Daoy (cell line): ENCODE measurements around the gene SMYD1. TPM values are rescaled to one million over a fixed set of nuclear protein-coding genes. Genes with fewer than 3 reads are reported as not detected.
A peak's percentile ranks its signal among the peaks of the same experiment; 100 is the strongest.

Source experiments
- DNase-seq: peaks from one replicate; pipeline ENCODE4 v3.0.0-alpha.2; 2015; ENCODE audit warnings: low read depth
- total RNA-seq: library from RNA; depleted of rRNA; stranded (reverse); fragments of >200 nt; shearing (Covaris generic); gene quantifications from 2 replicates; pipeline ENCODE4 v1.2.3, GENCODE V29; 2014

The SMYD1 gene
- total RNA-seq, 1 experiment from 2014 or later: not detected

- DNase-seq: peak; percentile 98
Measured at GRCh38 chr2:88055371-88056128, 12.1 kb upstream of the SMYD1 start, which contains the start of gene KRCC1. TSS of gene KRCC1 (minus strand) at chr2:88055783. CDS start at chr2:88028563, 27,220 bp downstream.

DNA sequence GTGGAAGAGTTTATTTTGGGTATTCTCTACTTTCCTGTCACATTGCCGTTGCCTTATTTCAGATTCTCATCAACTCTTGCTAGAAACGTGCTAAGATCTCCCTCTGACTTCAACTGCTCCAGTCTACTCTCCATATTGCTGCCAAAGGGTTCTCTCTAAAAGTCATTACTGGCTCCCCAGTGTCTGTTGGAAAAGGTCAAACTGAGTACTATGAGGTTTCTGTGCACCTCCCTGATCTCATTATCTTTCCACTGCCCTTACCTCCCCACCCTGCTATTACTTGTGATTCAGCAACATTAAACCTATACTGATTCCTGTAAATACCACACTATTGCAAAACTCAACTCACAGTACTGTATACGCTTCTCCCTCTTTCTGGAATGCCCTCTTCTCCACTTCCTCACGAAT, 10.2 kb upstream of the SMYD1 start:
- DNase-seq: no peak

- no peak for DNase-seq
Measured at GRCh38 chr2:88058191-88058590, 9.4 kb upstream of the SMYD1 start.

GRCh38 chr2:88059979-88060906, 7.4 kb upstream of the SMYD1 start:
- peak; percentile 19 for DNase-seq

- DNase-seq: no peak
Measured at GRCh38 chr2:88060907-88061275, 6.7 kb upstream of the SMYD1 start.

- no peak for DNase-seq
Measured at GRCh38 chr2:88061295-88061694, 6.3 kb upstream of the SMYD1 start.

GRCh38 chr2:88066543-88066942, 1.1 kb upstream of the SMYD1 start:
- no peak for DNase-seq

- DNase-seq: no peak
Measured at GRCh38 chr2:88067189-88067588, 436 bp upstream of the SMYD1 start.

GRCh38 chr2:88068044-88068443, 419 bp downstream of the SMYD1 start:
- DNase-seq: no peak

- DNase-seq: no peak
Measured at GRCh38 chr2:88069117-88069516, 1.5 kb downstream of the SMYD1 start.

- DNase-seq: no peak
Measured at GRCh38 chr2:88070055-88070454, 2.4 kb downstream of the SMYD1 start.

GRCh38 chr2:88071365-88071764, 3.7 kb downstream of the SMYD1 start:
- no peak for DNase-seq

DNA sequence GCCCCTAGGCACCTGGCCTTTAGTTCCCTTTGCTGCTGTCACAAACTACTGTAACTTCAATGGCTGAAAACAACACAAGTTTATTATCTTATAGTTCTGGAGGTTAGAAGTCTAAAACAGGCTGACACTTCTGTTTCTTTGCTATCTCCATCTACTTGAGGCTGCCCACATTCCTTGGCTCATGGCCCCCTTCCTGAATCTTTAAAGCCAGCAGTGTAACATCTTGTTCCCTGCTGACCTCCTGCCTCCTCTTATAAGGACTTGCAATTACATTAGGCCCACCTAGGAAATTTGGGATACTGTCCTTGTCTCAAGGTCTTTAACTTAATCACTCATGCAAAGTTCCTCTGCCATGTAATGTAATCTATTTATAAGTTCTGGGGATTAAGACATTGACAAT, 6.5 kb downstream of the SMYD1 start:
- DNase-seq: no peak

DNA sequence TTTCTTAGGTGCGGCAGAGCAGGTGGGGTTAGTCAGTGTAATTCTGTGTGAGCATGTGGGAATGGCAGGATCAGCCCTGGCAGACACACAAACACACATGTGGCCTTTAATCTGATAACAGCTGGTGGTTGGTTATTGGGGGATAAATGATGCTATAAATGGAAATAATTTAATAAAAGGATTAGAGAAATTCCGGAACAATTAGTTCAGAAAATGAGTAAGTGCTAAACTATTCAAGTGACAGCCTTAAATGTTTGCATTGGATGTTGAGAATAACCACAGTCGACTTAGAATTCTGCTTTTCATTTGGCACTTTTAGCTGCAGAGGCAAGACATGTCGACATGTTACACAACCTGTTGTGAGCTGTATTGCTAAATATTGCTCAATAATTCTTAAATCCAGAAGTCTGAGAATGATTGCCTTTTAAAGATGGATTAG, 7.2 kb downstream of the SMYD1 start:
- DNase-seq: peak; percentile 19

DNA sequence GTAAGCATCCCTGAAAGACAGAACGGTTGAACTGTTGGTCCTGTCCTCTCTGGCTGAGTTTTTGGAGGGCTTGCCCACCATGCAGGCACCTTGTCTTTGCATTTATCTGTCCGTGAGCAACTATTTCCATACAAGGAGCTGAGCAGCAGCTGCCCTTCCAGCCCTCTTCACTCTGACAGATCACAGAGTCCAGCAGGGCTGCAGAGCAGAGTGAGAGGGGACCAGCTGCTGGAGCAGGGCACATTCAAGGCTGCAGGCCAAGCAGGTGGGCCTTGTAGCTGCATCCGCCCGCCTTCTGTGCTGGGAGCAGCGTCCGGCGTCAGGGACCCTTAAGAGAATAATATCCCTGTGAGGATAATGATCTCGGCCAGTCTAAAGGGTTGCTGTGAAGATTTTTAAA, 9.5 kb downstream of the SMYD1 start:
- no peak for DNase-seq

DNA sequence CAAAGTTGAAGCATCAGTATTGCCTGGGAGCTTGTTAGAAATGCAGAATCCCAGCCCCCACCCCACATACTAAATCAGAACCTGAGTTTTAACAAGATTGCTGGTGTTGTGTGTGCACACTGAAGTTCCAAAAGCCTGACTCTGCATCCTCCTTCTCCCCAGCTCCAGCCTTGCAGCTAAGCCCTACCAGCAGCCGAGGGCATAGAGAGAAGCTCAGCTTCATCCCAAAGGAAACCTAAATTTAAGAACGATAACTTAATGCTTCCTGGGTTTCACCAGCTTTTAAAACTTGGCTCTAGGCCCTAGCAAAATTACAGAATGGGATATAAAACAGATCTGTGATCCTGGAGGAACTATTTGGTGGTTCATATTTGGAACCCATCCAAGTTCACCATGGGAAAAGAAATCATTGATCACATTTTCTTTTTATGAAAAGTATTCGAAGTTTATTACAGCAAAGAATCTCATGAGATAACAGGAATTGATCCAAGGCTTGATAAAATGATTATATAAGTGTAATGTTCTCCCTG, 11.1 kb downstream of the SMYD1 start:
- no peak for DNase-seq

- DNase-seq: no peak
Measured at GRCh38 chr2:88080545-88080944, 12.9 kb downstream of the SMYD1 start.

- no peak for DNase-seq
Measured at GRCh38 chr2:88081924-88082608, 14.4 kb downstream of the SMYD1 start.

GRCh38 chr2:88082781-88083180, 15.2 kb downstream of the SMYD1 start:
- no peak for DNase-seq

DNA sequence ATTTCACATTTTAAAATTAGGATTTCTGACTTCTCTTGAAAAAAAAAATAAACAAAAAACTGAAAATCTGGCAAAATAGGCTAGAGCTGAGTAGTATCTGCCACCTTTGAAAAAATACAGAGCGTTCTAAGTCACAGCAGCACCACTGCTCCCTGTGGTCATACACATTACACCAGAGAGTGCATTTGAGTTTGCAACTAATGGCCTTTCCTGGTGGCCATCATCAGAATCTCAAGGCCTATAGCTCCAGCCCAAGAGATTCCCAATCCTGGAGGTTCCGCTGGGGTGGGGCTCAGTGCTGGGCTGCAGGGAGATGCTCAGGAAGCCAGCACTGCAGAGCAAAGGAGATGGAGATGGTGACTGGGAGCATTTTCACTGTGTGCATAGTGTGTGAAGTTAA, 17.5 kb downstream of the SMYD1 start:
- no peak for DNase-seq

GRCh38 chr2:88085602-88086001, 18.0 kb downstream of the SMYD1 start:
- no peak for DNase-seq

GRCh38 chr2:88086401-88086800, 18.8 kb downstream of the SMYD1 start:
- no peak for DNase-seq
